GM19455 (cell line): ENCODE results near the gene MTSS2.

Experiments used
- ATAC-seq: cut with Tn5 transposase; IDR thresholded peaks from one replicate; pipeline ENCODE4 v1.9.1; 2021; ENCODE audit not compliant: unreplicated experiment

MTSS2 gene

DNA sequence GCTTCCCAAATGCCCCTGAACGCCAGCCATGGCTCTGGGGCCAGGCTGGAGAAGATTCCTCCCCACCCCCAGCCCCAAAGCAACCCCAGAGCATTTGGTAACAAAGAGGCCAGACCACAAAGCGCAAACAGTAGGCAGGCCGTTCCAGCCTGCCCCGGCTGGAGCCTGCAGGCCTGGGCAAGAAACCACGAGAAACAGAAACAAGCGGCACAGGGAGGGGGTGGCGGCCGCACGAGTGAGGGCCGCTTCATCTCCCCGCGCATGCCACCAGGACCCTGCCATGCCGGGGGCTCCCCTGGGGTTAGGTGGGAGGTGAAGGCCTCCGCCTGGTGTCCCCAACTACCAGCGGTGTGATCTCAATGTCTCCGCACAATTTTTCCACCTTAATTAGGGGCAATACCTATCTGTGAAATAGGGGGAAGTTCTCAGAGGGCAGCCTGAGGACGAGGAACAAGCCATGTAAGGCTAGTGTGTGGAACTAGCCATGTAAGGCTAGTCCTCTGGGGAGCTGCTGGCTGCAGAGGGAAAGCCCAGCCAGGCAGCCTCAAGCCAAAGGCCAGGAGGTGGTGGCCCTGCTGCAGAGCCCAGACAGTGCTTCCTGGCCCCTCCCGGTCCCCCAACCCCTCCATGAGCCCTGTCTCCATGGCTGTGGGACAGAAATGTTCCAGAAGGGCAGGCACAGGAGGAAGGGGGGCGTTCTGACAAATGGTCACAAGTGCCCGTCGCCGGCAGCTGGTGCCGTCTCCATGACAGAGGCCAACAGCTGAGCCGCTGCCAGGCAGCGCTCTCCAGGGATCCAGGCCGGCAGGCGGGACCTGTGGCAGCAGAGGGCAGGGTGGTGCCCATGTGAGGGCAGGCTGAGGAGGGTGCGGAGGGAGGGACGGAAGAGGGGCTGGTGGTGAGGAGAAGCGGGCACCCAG lies 14.5 kb upstream of the MTSS2 start:
- ATAC-seq: no peak

DNA sequence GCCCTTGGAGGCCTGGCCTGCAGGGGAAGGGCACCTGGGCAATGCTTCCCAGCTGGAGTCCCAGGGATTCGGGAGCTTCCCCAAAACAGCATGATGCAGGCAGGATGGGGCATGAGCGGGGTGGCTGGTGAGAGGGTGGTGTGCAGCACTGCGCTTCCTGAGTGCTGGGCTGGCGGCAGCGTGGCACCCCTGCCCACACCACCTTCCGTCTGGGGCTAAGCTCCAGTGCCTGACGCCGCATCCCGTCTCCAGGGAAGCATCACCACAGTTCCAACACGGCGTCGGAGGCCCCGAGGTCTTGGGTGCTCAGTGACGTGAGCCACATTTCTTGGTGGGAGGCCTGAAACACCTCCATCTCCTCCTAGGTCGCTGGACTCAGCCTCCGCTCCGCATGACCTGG lies 13.8 kb upstream of the MTSS2 start:
- no peak for ATAC-seq

DNA sequence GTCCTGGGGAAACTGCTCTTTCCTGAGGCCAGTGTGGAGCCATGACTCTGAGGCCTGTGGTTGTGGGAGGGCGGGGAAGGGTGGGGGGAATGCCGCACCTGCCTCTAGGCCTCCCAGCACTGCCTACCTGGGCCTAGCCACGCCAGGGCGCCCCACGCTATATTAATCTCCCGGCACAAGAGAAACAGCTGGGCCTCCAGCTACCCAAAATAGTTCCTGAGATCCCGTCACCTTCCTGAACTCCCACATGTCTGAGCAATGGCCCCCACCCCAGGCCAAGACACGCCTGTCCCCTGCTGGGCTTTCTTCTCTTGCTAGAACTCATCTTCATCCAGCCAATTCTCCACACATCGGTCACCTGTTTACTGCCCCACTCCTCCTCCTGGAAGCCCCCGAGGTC lies 13.0 kb upstream of the MTSS2 start:
- ATAC-seq: no peak

DNA sequence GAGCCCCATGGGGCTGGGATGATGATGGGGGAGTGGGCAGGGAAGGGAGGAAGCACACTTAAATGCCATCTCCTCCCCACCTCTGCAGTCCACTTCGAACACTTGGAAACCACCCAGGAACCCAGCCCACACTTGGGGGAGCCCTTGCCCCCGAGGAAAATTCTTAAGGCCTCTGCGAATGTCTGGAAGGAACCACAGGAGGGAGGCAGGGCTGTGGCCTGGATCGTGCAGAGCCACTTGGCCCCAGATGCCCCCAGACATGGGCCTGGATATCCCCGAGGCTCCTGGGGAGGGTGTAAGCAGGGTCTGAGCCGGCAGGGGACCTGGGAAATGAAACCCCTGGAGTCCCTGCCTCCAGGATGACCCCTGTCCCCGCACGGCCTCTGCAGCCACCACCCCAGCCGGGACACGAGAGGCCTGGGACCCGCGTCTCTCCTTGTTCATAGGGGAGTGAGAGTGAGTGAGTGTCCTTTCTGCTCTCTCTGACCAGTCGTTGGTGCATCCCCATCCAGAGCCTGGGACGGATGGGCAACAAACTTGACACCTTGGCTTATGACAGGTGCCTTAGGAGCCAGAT lies 11.8 kb upstream of the MTSS2 start:
- ATAC-seq: no peak

DNA sequence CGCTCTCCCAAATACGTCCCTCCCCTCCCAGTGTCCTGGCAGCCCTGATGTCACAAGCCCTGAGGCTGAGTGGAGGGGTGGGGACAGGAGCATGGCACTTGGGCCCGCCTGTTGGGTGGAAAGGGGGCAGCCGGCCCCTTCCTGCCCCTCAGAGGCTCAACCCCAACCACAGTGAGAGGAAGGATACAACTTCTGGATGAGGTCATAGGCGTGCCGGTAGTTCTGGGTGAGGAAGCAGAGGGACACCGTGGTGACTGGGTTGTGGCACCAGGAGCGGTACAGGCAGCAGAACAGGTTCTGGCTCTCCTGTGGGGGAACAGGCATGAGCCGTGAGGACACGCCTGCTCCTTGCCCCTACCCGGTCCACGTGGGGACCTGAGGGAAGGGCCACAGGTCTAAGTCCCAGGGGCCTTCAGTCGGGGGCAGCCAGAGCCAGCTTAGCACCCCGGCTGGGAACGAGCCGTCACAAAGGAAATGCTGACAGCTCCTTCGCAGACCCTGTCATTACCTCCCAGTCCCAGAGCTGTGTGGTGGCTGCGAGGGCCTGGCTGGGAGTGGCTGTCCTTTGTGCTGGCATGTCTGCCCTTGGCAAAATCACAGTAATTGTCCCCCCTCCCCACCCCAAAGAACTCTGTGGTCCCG lies 11.2 kb upstream of the MTSS2 start:
- no peak for ATAC-seq

DNA sequence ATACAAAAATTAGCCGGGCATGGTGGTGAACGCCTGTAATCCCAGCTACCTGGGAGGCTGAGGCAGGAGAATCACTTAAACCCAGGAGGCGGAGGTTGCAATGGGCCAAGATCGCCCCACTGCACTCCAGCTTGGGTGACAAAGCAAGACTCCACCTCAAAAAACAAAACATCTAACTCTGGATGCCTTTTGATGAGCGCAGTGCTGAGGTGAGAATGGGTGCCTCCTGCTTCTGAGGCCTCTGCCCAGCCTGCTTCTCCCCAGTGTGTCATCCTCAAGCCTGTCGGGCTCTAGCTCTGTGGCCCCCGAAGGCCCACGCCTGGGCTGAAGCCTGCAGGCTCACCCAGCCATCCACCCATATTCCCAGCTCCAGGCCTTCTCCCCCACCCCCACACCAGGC lies 10.5 kb upstream of the MTSS2 start:
- ATAC-seq: no peak

DNA sequence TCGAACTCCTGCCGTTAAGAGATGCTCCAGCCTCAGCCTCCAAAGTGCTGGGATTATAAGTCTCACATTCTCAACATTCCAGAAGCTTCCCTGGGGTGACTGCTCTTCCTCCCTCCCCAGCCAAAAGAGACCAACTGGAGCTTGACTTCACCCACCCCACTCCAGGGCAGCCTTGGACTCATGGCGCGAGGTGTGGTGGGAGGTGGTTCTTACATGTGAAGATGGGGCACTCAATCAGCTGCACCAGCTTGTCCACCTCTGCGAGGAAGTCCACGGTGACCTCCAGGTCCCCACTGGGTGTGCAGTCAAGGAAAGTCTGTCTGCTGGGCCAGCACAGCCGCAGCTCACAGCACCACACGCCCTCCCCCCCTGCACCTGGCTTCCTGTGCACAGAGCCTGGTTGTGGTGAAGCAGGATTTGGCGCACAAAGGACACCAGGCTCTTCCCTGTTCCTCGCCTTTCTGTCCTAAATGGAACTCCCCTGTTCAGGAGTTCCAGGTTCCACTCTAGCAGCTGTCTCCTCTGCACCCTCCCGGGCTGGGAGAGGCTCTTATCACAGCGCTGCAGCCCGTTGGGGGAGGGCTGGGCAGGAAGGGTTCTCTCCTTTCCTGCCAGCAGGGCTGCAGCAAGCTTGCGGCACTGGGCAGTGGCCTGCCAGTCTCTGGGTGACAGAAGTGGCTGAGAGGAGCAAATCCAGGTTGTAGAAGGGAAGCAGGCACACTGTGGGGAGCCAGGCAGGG lies 9.6 kb upstream of the MTSS2 start:
- no peak for ATAC-seq

DNA sequence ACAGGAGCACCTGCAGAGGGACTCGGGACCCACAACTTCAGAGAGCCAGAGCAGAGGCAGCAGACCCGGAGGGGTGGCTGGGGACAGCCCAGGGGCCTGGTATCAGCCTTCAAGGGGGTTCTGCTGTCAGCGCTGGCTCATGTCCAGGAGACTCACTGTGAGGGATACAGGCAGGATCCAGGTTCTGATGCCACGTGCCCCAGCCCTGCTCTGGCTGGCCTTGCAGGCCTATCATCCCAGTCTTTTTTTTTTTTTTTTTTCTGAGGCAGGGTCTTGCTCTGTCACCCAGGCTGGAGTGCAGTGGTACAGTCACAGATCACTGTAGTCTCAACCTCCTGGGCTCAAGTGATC lies 9.0 kb upstream of the MTSS2 start:
- ATAC-seq: no peak

DNA sequence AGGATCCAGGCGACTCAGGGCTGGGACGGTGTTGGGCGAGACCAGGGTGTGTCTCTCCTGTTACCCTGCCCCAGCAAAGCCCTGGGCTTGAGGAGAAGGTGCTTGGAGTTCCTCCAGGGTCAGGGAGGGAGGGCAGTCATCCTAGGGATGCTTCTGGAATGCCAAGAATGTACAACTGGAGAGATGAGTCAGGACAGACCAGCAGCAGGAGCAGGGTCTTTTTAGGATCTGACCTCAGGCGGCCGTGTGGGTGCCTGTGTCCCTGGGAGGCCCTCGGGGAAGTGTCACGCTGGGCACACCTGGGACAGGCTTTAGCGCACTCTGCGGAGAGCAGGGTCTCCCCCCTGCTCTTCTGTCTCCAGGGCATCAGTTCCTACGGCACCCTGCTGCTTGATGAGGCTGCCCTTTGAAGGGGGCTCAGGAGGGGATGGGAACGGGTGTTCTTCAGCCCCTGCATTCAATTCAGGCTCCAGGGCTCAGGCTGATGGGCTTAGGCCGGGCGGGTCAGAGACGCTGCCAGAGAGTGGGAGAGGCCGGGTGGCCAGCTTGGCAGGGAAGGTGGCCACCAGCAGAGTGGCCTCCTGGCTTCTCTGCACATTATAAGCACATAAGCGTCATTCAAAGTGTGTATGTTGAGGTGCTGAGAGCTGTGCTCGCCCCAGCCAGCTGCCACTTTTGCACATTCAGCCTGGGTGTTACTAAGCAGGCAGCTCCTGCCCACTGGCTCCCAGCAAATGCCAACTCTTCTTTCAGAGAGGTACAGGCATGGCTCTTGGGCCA lies 8.4 kb upstream of the MTSS2 start:
- no peak for ATAC-seq

DNA sequence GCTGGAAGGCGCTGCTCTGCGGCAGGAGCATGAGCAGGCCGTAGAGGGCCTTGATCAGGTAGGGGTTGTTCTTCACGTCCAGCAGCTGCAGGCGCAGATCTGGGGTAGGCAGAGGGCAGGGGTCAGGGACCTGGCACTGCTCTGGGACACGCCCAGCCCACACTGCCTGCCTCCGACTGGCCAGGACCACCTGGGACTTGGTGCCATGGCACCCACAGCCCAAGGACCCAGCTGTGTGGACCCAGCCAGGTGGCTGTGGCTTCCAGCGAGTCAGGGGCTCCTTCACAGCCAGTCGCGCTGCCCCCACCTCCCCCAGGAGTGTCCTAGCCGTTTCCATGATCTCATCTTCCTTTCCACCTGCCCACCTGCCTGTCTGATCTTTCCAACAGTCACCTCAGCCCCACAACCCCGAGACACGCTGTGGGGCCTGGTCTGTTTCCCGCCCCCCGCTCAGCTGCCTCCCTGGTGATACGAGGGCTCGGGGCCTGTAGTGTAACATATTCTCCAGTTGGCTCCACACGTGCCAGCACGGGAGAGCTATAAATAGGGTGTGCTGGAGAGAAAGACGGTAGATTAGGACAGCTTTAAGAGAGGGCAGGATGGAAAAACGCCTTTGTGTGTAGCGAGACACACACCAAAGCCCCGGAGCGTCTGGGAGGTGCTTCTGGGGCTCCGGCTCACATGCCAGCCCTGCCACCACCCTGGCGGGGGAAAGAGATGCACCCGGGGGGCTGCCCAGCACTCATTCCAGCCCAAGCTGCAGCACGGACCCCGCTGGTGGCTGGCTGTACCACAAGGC lies 7.2 kb upstream of the MTSS2 start:
- no peak for ATAC-seq

DNA sequence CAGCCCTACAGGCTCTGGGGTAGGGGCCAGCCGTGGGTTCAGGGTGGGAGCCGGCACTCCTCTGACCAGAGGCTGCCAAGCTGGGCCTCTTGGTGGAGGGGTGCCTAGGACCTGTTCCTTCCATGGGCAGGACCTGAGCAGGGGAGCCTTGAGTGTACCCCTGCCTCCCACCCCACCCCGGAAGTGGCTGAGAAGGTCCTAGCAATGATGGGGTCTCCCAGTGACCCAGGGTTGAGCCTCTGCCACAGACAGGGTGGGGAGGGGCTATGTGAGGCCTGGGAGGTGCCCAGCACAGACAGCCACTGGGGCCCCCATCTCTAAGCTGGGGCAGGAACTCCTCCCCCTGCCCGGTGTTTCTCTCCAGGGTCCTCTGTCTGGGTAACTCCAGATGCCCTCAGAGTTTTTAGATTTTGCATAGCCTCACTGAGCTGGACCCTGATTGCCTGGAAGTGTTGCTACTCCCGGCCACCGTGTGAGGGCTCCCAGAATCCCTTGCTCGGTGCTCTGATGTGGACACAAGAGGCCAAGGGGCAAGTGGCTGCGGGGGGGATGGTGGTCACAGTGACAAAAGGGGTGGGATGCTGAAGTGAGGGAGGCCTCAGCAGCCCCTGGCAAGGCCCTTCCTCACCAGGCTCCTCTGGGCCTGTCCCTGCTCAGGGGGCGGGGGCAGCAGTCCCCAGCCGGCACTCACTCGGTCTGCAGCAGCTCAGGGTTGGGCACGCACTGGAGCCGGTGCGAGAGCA lies 6.4 kb upstream of the MTSS2 start:
- no peak for ATAC-seq

DNA sequence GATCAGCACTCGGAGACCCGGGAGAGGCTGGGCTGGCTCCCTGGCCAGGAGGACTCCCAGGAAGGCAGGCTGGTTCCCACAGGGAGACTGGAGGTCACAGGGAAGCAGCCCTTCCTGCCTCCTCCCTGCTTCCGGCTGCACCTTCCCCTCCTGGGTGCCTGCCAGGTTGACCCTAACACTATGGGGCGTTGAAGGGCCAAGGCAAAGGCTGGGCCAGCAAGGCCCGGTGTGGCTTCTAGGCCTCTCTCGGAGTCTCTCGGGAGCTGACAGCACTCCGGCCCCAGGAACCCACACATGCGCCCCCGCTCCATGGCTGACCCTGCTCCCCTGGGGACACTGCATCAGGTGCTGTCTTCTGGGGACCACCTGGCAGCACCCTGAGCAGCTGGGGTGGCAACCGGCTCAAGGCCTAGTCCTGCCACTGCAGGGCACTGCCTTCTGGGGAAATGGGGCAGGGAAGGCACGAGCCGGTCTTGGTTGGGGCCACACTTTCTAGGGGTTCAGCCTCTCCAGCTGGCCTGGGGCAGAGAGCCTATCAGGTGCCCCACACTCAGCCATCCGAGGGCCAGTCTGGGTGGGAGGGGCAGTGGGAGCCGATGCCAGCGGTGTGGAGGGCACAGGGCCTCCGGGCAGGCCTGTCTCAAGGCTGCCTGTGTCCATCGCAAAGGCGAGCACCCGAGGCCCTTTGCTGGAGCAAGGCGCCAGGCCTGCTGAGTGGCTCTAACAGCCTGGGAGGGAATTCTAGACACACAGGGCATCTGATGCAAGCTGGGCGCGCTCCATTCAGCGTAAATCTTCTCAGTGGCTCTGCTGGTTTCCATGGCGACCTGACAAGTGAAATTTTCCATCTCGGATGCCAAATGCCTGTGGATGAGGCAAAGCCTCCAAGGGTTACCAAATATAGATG lies 5.6 kb upstream of the MTSS2 start:
- no peak for ATAC-seq

DNA sequence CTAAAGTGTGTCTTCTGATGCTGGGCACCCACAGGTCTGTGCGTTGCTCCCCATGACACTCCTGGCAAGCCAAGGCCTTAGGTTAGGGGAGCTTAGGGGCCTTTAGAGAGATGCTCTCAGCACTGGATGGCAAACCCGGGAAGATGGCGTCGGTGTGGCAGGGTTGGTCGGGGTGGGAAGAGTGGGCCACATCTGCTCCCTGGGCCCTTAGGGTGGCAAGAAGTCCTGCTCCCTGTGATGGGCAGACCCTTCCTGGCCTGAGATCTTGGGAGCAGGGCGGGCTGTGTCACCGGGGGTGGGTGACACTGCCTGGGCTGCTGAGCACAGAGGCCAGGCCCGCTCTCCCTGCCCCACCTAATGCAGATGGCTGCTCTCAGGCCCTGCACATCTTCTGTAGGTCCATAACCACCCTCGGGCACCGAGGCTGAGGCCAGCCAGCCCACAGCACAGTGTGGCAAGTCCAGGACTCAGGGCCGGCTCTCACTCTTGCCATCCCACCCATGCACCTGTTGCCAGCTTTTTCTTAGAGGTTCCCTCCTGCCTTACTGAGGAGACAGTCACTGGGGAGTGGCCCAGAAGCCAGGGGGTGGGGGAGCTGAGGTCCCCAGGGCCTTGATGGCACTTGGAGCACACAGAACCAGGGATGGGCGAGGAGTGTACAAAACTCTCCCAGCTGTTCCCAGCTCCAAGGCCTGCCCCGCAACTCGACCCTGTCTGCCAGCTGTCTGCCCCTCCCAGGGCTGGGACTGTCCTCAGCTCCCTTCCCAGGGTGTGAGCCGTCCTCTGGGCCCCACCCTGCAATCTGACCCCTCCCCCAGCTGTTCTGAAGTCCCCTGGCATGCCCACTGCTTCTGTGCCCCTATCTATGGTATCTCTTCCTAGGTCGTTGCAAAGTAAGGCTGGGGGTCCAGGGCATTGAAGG lies 4.4 kb upstream of the MTSS2 start:
- no peak for ATAC-seq

DNA sequence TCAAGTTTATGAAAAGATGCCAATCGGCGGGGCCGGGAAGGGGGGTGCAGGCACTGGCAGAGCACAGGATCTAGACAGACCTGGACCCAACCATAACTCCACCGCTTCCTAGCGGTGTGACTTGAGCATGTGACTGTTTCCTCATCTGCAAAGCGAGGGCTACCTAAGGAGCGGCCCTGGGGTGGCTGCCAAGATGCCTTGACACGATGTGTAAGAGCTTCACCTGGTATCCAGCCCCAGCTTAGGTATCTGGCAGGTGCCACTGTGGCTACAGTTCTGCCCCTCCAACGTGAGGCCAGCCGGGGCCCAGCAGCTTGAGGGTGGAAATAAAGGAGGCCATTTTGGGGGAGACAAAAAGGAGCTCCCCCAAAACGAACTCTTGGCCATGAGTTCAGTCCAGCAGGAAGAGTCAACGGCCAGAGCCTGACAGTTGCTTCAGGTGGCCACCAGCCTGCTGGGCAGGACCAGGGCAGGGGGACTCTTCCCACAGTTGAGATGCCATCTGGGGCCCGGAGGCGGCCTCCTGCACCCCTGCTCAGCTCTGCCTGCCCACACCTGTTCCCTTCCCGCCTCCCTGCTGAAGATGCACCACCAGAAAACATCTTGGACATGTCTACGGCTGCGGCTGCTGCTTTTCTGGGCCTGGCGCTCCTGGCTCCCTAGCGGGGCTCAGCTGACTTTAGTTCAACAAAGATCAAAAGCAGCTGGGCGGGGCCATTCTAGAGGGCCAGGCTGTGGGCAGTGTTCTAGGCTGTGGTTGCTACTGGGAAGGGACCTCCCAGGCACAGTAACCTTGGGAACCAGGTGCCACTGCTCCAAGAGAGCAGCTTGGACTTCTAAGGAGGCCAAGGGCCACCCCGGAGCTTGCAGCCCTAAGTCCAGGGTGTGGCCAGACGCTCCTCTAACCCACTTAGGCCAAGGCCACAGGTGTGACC lies 3.4 kb upstream of the MTSS2 start:
- ATAC-seq: no peak

DNA sequence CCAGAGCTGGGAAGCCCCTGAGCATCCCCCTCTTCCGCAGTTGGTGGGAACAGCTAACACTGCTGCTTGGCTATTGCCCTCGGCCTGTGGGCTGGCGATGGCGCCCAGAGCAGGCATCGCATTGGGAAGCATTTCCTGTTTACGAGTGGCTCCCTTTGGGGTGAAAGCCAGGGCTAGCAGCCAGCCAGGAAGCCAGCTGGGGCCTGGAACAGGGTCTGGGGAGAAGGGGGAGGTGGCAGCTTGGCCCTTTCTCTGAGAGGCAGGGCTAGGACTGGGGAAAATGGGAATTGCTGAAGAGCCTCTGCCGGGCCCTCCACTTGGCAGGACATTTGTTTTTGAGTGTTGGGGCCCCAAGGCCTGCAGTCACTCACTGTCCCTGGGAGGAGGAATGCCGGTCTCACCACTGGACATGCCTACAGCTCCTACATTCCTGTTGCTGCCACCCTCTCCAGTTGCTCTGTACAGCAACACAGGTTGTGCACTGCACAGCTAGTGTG lies 2.4 kb upstream of the MTSS2 start:
- no peak for ATAC-seq

DNA sequence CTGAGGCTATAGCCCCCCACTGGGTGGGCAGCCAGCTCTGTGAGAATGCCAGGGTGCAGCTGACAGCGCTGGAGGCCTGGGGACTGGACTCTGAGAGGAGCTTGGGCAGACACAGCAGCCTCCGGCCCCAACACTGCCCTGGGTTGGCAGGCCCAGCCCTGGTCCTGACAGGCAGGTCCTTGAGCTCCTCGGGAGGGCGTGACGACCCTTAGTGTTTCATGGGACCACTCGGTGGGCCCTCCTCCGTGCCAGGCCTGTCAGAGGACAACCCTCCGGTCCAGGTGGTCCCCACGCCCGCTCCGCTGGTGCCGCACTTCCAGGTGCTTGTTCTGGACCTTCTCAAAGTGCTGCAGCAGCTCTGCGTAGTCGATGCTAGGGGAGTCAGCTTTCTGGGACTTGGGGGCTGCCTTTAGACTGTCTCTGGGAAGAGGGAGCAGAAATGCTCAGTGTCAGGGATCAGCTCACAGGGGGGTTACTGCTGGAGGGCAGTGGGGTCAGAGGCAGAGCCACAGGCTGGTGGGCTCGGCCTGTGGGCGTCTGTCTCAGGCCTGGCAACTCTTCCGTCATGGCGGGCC lies 1.9 kb upstream of the MTSS2 start:
- no peak for ATAC-seq
